MM.1S (cell line): ENCODE results near the gene ATG14.
"Not testable (repeated sequence)": the region's sequence is repeated elsewhere in the genome, so short reads cannot be mapped to it uniquely, and the experiment has no call there.

Source experiments
- EZH2 ChIP-seq: fragments of 300-600 bp; sonication (generic); optimal IDR thresholded peaks from 2 replicates; pipeline ENCODE3; 2017; ENCODE audit warnings: low read depth, mild to moderate bottlenecking, antibody characterized with exemption, low read length, mixed read lengths
- TF ChIP-seq, protein P1 (sequence below): fragments of 300-600 bp; sonication (generic); IDR thresholded peaks from 2 replicates; pipeline ENCODE4 v1.5.1; 2016; ENCODE audit warnings: antibody characterized with exemption, low read length, mixed read lengths

DNA sequence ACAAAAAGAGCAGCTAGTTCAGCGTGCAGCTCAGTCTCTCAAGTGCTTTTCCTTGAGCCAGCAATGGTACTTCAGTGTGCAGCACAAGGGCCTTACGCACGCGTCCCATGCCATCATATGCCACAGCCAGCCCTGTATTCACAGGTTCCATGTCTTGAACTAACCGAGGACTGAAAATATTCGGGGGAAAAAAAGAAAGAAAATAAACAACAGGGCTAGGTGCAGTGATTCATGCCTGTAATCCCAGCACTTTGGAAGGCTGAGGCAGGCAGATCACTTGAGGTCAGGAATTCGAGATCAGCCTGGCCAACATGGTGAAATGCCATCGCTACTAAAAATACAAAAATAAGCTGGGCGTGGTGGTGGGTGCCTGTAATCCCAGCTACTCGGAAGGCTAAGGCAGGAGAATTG, 28.6 kb downstream of the ATG14 start:
- TF ChIP-seq, protein P1, sequence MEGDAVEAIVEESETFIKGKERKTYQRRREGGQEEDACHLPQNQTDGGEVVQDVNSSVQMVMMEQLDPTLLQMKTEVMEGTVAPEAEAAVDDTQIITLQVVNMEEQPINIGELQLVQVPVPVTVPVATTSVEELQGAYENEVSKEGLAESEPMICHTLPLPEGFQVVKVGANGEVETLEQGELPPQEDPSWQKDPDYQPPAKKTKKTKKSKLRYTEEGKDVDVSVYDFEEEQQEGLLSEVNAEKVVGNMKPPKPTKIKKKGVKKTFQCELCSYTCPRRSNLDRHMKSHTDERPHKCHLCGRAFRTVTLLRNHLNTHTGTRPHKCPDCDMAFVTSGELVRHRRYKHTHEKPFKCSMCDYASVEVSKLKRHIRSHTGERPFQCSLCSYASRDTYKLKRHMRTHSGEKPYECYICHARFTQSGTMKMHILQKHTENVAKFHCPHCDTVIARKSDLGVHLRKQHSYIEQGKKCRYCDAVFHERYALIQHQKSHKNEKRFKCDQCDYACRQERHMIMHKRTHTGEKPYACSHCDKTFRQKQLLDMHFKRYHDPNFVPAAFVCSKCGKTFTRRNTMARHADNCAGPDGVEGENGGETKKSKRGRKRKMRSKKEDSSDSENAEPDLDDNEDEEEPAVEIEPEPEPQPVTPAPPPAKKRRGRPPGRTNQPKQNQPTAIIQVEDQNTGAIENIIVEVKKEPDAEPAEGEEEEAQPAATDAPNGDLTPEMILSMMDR, result not testable (repeated sequence)
- TF ChIP-seq EZH2, result not testable (repeated sequence)
